Raji (cell line): ENCODE measurements around the gene CRHR2.

Experiments
- POLR2A ChIP-seq: IDR thresholded peaks from 2 replicates; pipeline ENCODE4 v1.6.1; 2011; ENCODE audit warnings: low read depth, low read length, control low read depth; ENCODE audit not compliant: insufficient read depth

The CRHR2 gene

GRCh38 chr7:30634193-30634626 is 48.0 kb downstream of the CRHR2 start:
- TF ChIP-seq POLR2A, result no peak

- no peak for TF ChIP-seq POLR2A
These were observed 49.0 kb downstream of the CRHR2 start for GRCh38 chr7:30633223-30633622.

GRCh38 chr7:30630986-30631385 is 51.3 kb downstream of the CRHR2 start:
- no peak for TF ChIP-seq POLR2A

- TF ChIP-seq POLR2A, result no peak
These were observed 55.2 kb downstream of the CRHR2 start for GRCh38 chr7:30627026-30627425.

- TF ChIP-seq POLR2A, result no peak
These were observed 57.0 kb downstream of the CRHR2 start for GRCh38 chr7:30625283-30625682.

GRCh38 chr7:30618961-30619360 is 63.3 kb downstream of the CRHR2 start:
- no peak for TF ChIP-seq POLR2A

GRCh38 chr7:30618080-30618676 is 64.1 kb downstream of the CRHR2 start:
- TF ChIP-seq POLR2A, result no peak

GRCh38 chr7:30617359-30617758 is 64.9 kb downstream of the CRHR2 start:
- no peak for TF ChIP-seq POLR2A

GRCh38 chr7:30616318-30616717 is 65.9 kb downstream of the CRHR2 start:
- TF ChIP-seq POLR2A, result no peak

- no peak for TF ChIP-seq POLR2A
These were observed 68.6 kb downstream of the CRHR2 start for GRCh38 chr7:30613366-30614325.

GRCh38 chr7:30612658-30613265 is 69.5 kb downstream of the CRHR2 start:
- no peak for TF ChIP-seq POLR2A

- no peak for TF ChIP-seq POLR2A
These were observed 76.4 kb downstream of the CRHR2 start for GRCh38 chr7:30605832-30606231.

- no peak for TF ChIP-seq POLR2A
These were observed 77.4 kb downstream of the CRHR2 start for GRCh38 chr7:30604901-30605300.
